ENCODE data around the gene CSNK1A1.

DNA sequence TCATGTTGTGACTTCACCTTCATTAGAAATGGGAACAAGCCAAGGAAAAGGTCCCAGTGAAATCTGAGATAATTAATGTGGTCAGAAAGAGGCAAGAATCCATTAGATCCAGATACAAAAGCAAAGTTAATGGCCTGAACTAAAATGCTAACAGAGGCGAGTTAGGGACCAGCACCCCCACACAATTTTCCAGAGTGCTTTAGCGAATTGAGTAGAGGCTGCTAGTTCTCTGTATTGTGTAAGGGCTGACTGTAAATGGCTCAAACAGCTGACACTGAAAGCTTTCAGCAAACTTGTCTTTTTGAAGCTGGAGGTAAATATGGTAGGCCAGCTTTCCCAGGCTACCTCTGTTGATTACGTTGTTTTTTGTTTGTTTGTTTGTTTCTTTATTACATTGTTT is 75.5 kb downstream of the CSNK1A1 start:
- TF ChIP-seq SIN3A (IDR thresholded peaks at IDR 0.05; ENCODE audit: borderline replicate concordance, insufficient read depth, low read length) = no peak
- TF ChIP-seq POLR2AphosphoS5 (IDR thresholded peaks at IDR 0.05; ENCODE audit: low read depth, low read length) = no peak

Data from PFSK-1 (cell line).